Measurements from ENCODE around the gene KPNA3.

The KPNA3 gene

GRCh38 chr13:49683489-49683888 lies 109.0 kb downstream of the KPNA3 start:
- H3K4me2 ChIP-seq (ENCODE audit: low read length): no peak overlapping the region
- TF ChIP-seq CTCF (IDR thresholded peaks at IDR 0.05; ENCODE audit: low read depth, low read length, poor library complexity, severe bottlenecking): no peak
- no peak for TF ChIP-seq EZH2phosphoT487 (IDR thresholded peaks at IDR 0.05; ENCODE audit: borderline replicate concordance, low read length)
- no peaks in the 10 kb centered on the region for H3F3A ChIP-seq (ENCODE audit: control insufficient read depth, insufficient read depth)
- H3K27me3 ChIP-seq (ENCODE audit: control insufficient read depth, low read length): no peaks in the 10 kb centered on the region
- peaks cover 34% of the 10 kb centered on the region for H3K36me3 ChIP-seq (ENCODE audit: control insufficient read depth, low read length)
- no peaks in the 10 kb centered on the region for H4K20me1 ChIP-seq (ENCODE audit: control insufficient read depth, insufficient read depth, low read depth, low read length)
- peaks cover 17% of the 10 kb centered on the region for H3K4me1 ChIP-seq (ENCODE audit: control insufficient read depth, low read length)
- H3K9me3 ChIP-seq (ENCODE audit: control insufficient read depth, insufficient read depth, low read length): no peaks in the 10 kb centered on the region
- H3K79me2 ChIP-seq (ENCODE audit: control insufficient read depth, low read length): peaks cover 75% of the 10 kb centered on the region
- no peak overlapping the region for H3K27ac ChIP-seq (ENCODE audit: low read depth, low read length)
- no peaks in the 10 kb centered on the region for H3K9me2 ChIP-seq (replicated peaks; ENCODE audit: control insufficient read depth, low read length)
- no peak overlapping the region for H3K4me3 ChIP-seq (ENCODE audit: low read length)

- Histone ChIP-seq H3K79me2 (ENCODE audit: control insufficient read depth, low read length) (peaks cover 75% of the 10 kb centered on the region), H3K27me3 (ENCODE audit: control insufficient read depth, low read length) (no peaks in the 10 kb centered on the region), H4K20me1 (ENCODE audit: control insufficient read depth, insufficient read depth, low read depth, low read length) (peaks cover 3% of the 10 kb centered on the region; the same call in 1 of the 2 replicates), H3F3A (ENCODE audit: control insufficient read depth, insufficient read depth) (no peaks in the 10 kb centered on the region), H3K9me3 (ENCODE audit: control insufficient read depth, insufficient read depth, low read length) (no peaks in the 10 kb centered on the region), H3K9me2 (replicated peaks; ENCODE audit: control insufficient read depth, low read length) (no peaks in the 10 kb centered on the region), H3K27ac (ENCODE audit: low read depth, low read length) (no peak overlapping the region), H3K4me2 (ENCODE audit: low read length) (no peak overlapping the region), H3K36me3 (ENCODE audit: control insufficient read depth, low read length) (peaks cover 21% of the 10 kb centered on the region), H3K4me3 (ENCODE audit: low read length) (no peak overlapping the region), H3K4me1 (ENCODE audit: control insufficient read depth, low read length) (peaks cover 21% of the 10 kb centered on the region)
- TF ChIP-seq CTCF (IDR thresholded peaks at IDR 0.05; ENCODE audit: low read depth, low read length, poor library complexity, severe bottlenecking) (no peak), EZH2phosphoT487 (IDR thresholded peaks at IDR 0.05; ENCODE audit: borderline replicate concordance, low read length) (no peak)
These were observed 110.5 kb downstream of the KPNA3 start for GRCh38 chr13:49681842-49682435.

- no peak overlapping the region for H3K4me3 ChIP-seq (ENCODE audit: low read length)
- H3K9me2 ChIP-seq (replicated peaks; ENCODE audit: control insufficient read depth, low read length): no peaks in the 10 kb centered on the region
- peaks cover 18% of the 10 kb centered on the region for H3K36me3 ChIP-seq (ENCODE audit: control insufficient read depth, low read length)
- no peaks in the 10 kb centered on the region for H3K9me3 ChIP-seq (ENCODE audit: control insufficient read depth, insufficient read depth, low read length)
- H3K27ac ChIP-seq (ENCODE audit: low read depth, low read length): no peak overlapping the region
- H3K27me3 ChIP-seq (ENCODE audit: control insufficient read depth, low read length): no peaks in the 10 kb centered on the region
- H3K79me2 ChIP-seq (ENCODE audit: control insufficient read depth, low read length): peaks cover 77% of the 10 kb centered on the region
- H3K4me1 ChIP-seq (ENCODE audit: control insufficient read depth, low read length): peaks cover 24% of the 10 kb centered on the region
- H3K4me2 ChIP-seq (ENCODE audit: low read length): no peak overlapping the region
- peaks cover 3% of the 10 kb centered on the region; the same call in 1 of the 2 replicates for H4K20me1 ChIP-seq (ENCODE audit: control insufficient read depth, insufficient read depth, low read depth, low read length)
- H3F3A ChIP-seq (ENCODE audit: control insufficient read depth, insufficient read depth): no peaks in the 10 kb centered on the region
- TF ChIP-seq CTCF (IDR thresholded peaks at IDR 0.05; ENCODE audit: low read depth, low read length, poor library complexity, severe bottlenecking) (peak; percentile 47), EZH2phosphoT487 (IDR thresholded peaks at IDR 0.05; ENCODE audit: borderline replicate concordance, low read length) (no peak)
These were observed 113.2 kb downstream of the KPNA3 start for GRCh38 chr13:49679246-49679645.
